COLO668 (cell line): ENCODE data around the gene IL22RA1.

Source experiments
- DNase-seq: peaks from one replicate; lab custom pipeline; 2025; ENCODE audit not compliant: unreplicated experiment; lab: John Stamatoyannopoulos, UW

IL22RA1 gene

DNA sequence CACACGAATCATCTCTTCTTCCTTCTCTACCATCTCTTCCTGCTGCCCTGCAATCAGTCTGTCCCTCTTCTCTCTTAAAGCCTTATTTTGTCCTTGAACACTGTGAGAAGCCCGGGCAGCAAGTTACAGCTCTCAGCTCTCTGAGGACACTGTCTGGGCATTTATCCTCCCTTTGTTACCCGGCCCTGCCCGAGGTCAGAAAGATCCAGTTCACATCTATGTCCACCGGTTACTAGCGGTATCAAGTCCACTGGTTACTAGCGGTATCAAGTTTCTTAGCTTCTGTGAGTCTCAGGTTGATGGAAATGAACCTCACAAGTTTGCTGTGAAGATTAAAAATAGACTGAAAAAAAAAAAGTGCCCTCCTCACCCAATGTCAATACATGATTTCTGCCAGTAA is 25.3 kb upstream of the IL22RA1 start:
- DNase-seq = no peak

DNA sequence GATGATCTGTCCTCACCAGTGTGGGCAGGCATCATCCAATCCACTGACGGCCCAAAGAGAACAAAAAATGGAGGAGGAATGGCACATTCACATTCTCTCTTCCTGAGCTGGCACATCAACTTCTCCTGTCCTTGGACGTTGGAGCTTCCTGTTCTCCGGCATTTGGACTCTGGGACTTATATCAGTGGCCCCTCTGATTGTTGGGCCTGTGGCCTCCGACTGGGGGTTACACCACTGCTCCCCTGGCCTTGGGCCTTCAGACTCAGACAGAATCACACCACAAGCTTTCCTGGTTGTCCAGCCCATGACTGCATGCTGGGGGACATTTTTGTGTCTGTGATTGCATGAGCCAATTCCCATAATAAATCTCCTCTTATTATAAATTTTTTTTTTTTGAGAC is 24.1 kb upstream of the IL22RA1 start:
- DNase-seq = no peak

DNA sequence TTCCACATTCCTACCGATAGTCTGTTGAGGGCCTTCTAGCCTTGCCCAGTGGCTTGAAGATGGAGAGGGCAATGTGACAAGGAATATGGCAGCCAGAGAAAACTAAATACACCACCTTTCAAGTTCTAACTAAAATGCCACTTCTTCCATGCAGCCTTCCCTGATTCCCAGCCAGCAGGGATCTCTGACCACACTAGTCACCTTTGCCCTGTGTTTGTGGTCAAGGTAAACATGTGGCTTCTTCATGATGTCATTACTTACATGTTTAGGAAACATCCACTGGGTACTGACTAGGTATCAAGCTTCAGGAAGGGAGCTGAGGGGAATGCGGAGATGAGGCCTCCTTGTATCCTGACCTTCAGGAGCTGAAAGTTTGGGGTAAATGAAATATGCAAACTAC is 22.6 kb upstream of the IL22RA1 start:
- DNase-seq = no peak

DNA sequence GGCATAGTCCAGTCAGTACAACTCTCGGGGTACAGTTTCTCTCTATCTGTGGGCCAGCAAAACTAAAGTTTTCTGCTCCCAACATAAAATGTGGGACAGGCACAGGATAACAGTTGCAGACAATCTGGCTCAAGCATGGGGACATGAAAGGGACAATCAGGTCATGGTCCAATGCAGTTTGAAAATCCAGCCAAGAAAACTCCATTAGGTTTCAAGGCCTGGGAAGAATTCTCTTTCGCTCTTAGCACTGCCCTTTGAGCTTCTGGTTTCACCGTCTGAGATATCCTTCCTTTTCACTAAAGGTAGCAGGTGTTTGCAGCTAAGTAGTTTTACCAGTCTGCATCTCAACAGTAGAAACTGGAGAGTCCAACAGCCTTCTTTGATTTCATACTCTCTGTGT is 21.1 kb upstream of the IL22RA1 start:
- no peak for DNase-seq

DNA sequence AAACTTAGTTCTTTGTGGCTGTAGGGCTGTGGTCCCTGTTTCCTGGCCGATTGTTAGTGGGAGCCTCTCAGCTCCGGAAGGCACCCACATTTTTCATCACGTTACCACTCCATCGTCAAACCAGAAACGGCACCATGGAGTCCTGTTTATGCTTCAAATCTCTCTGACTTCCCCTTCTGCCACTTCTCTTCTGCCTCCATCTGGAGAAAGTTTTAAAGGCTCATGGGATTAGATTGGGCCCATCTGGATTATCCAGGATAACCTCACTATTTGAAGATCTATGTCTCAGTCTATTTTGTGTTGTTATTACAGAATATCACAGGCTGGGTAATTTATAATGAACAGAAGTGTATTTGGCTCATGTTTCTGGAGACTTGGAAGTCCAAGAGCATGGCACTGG is 19.3 kb upstream of the IL22RA1 start:
- DNase-seq = no peak

DNA sequence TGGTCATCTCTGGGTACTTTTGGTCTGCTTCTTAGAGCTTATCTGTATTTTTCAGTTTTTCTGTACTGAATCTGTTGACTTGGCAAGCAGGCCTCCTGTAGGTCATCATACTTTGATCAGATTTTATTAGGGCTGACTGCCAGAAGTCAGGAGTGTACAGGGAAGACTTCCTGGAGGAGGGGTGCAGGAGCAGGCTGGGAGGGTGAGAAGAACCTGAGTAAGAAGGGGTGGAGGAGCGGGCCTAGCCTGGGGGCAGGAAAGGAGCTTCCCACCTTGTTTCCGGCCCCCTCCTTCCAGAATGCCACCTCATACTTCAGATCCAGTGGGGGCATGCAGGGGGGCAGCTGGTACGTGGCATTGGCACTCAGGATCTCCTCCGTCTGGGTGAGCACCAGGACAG is 18.3 kb upstream of the IL22RA1 start:
- no peak for DNase-seq

DNA sequence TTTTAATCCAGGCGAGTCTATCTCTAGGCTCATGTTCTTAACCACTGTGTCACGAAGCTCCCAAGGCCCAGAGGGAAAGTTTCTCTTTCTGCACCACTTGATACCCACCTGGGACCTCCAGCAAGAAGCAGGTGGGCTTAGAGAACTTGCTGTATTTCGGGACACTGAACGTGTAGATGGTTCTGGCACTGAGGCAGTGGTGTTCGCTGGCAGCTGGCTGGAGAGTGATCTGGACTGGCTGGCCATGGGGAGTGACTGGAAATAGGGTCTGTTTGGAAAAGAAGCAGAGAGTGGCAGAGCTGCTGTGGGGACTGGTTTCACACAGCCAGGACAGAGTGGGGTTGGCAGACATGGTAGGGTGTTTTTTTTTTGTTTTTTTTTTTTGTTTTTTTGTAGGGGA is 16.4 kb upstream of the IL22RA1 start:
- no peak for DNase-seq

DNA sequence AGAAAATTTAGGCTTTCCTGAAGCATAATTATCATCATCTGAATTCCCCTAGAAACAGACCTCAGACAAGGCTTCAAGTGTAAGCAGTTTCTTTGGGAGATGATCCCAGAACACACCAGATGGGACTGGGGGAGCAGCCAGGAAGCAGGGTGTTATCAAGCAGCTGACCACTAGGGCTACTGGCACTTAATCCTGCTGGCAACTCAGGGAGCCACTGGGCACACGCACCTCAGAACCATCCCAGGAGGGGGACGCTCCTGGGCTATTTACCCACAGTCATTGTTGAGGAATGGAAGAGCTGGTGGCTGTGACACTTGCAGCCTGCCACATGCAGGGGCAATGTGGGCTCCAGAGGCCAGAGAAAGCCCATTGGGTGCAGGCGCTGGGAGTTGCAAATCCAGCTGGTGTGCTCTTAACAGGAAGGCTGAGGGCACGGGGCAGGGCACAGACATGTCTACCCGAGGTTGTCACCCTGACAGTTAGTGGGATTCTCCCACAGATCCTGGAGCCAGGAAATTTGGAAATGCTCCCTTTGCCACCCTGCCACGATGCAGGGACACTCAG is 15.1 kb upstream of the IL22RA1 start:
- no peak for DNase-seq

DNA sequence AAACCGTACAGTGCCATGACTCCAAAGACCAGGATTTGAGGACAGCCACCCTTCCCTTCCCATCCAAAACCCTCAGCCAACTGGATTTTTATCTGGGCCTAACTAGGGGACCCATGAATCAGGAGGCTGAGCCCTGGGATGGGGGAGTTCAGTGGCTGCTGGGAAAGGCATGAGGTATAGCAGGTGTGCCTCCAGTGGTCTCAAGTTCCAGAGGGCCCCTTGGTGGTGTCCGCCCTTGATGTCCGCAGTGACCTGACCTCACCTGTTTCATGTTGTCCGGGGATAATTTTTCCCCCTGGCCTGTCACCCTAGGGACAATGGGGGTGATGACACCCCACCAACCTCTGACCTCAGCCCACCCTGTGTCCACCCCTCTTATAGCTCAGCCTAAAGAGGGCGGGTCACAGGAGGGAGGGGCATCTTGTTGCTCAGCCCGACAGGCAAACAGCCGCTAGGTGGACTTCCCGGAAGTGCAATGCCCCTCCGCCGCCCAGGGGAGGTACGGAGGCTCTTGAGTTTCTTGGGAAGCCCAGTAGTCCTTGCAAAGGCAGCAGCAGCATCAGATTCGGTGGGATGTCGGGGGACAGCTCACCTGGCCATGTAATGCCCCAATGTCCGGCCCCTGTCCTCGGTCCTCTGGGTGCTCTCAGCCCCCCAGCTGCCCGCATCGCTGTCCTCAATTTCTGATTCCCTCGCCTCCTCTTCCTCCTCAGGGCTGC is 13.8 kb upstream of the IL22RA1 start:
- no peak for DNase-seq

DNA sequence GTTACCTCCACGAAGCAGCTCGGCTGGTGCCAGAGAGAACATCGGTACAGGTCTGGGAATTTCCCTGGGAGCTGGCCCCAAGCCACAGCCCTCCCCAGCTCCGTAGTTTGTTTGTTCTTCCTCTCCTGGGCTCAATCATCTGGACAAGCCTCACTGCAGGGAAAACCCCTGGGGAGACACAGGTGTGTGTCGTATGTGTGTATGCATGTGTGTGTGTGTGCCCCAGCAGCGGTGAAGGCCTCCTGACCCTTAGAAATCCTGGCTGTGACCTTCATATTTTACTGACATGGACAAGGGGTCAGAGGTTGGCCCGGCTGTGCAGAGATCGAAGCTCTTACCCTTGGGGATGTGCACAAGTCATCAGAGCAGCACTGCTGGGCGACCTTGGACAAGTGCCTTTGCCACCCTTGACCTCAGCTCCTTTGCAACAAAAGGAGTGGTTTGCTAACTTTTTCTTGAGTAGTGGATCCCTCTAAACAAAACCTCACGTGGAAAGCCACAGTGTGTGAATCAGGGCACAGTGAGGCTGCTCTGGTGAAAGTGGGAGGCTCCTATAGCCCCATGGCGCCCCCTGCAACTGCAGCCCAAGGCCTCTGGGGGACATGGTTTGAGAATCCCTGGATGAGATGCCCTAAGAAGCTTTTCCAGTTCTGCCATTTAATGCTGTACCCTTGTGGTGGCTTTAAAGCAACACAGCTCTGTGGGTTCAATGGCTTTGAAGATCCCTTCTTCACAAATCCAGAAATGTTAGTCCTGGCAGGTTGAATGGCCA is 12.3 kb upstream of the IL22RA1 start:
- peak; percentile 94 for DNase-seq

DNA sequence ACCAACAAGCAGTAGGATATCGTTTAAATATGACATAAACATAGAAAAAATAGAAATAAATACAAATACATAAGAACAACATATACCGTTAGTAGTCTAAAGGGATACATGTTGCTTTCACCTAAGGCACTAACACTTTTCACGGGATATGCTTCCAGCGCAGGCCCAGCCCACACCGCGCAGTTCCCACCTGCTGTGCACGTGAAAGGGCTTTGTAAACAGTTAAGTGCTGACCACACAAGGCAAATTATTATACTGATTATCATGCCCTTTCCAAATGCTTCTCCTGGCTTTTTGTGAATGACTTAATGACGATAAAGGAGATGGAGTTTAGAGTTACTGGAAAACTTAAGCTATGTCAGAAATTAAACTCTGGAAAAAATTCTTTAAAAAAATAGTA is 11.3 kb upstream of the IL22RA1 start:
- peak; percentile 93 for DNase-seq

DNA sequence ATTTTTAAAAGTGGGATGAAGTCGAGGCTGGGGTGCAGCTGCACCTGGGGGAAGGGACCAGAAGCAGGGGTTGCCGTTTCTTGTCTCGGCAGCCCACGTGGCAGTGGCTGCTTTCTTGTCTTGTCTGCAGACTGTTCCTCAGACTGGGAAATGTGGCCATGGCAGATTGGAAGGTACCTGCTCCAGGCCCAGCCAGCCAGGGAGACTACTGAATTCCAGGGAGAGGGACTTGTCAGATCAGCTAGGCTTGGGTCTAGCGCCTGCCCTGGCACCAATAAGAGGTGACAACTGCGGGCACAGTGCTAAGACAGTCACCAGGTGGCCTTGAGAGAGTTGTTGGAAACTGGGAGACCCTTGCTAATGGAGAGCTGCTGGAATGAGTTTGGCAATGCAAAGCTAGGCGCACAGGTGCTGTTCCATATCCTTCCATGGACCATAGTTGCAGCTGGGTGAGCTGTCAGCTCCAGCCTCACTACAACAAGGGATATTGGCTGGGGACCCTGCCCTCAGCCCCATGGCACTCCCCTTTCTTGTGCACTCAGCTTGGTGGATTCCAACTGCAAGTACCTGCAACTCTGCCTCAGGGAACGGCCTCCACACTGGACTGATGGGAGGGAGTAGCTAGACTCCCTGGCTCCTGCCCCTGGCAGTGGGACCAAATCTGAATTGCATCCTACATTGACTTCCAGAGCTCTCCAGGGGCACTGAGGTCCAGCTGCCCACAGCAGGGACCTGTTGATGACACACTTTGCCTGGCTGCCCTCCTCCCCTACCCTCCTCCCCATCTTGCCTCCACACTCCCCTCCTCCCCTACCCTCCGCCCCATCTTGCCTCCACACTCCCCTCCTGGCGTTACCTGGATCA is 9.9 kb upstream of the IL22RA1 start:
- no peak for DNase-seq

DNA sequence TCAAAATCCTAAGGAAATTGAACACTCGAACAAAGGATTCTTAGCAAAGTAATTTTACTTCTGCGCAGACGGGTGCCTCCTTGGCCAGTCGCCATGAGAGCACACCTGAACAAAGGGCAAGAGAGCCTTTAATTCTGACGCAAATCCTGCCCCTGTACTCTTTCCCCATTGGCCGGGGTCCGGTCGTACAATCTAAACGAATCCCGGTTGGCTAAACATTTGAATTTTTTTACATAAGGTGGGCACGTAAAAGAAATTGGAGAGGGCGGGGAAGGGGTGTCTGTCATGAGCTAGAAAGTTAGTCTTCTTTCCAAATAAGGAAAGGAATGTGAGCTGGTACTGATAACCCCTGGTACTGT is 8.2 kb upstream of the IL22RA1 start:
- no peak for DNase-seq

DNA sequence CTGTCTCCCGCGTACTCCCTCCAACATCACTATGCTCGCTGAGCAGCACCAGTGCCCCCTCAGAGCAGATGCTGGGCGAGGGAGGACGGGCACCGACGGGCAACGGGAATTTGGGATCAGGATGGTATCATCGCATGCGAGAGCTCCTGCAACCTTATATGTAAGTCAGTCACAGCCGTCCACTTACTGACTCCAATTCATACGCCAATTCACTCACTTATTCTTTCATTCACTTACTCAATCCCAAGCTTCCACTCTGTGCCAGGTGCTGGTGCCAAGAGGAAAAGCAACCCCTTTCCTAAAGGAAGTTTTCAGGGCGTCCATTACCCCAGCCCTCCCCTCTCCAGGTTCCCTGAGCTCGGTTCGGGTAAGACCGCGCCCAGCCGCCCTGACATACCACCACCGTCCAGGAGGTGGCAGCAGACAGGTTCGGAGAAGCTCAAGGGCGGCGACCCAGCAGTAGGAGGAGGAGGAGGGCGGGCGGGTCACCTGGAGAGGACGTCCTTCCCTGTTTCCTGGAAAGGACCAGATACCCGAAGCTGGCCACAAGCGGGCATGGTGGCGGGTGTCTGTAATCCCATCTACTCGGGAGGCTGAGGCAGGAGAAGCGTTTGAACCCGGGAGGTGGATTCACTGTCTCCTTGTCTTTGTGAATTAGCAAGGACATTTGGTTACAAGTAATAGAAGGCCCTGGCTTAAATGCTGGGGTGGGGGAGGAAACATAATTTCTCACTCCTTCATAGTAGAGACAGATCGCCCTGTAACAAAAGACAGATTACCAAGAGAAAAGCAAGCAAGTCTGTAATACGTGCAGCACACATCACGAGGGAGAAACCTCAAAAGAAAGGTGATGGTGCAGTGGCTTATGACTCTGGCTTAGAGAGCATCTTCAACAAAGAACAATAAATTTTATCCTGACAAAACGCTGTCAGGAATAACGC is 7.6 kb upstream of the IL22RA1 start:
- peak; percentile 95 for DNase-seq

DNA sequence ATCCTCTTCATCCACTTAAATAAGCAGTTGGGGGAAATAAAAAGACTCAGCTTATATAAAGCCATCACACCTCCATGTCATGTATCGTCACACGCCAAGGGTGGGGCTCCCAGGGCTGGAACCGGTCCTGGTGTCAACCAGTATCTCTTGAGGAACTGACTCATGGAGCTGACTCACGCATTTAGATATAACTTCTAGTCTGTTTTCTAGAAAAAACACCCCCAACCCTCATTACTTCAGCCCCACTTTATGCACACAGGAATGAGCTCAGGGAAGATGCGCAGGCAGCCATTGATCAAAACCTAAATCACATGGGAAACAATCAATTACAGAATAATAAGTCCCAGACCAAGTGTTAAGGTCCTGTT is 6.9 kb upstream of the IL22RA1 start:
- DNase-seq = no peak

DNA sequence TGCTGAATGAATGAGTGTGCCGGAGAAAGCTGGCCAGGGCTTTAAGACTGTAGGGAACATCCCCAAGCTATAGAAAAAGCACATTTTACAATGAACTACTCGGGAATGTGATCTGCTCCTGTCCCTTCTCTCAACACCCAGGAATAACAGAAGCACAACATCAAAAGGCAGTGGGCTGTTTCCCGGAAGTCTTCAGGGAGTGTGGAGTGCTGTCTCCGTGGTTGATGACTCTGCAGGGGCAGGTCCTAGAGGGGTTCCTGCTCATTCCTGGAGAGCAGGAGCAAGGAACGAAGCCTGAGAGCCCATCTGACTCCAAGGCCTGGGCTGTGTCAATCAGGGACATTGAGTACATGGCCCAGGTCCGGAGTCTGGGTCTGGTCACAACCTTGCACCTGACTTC is 4.9 kb upstream of the IL22RA1 start:
- no peak for DNase-seq

DNA sequence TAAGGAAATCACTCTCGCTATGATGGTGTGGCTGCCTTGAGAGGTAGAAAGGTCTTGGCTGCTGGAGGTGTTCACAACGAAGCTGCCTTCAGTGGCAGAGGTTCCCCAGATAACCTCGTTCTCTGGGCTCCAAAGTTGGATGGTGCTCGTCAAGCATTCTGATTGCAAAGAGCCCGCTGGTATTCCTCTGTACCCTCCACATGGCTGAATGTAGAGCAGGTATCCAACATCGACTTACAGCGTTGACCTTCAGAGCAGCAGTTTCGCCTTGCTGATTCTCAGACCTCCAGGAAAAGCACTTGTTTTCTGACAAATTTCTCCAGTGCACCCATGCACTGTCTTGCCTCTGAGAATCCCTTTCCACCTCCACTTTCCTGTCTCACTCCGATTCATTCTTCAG is 4.3 kb upstream of the IL22RA1 start:
- no peak for DNase-seq

DNA sequence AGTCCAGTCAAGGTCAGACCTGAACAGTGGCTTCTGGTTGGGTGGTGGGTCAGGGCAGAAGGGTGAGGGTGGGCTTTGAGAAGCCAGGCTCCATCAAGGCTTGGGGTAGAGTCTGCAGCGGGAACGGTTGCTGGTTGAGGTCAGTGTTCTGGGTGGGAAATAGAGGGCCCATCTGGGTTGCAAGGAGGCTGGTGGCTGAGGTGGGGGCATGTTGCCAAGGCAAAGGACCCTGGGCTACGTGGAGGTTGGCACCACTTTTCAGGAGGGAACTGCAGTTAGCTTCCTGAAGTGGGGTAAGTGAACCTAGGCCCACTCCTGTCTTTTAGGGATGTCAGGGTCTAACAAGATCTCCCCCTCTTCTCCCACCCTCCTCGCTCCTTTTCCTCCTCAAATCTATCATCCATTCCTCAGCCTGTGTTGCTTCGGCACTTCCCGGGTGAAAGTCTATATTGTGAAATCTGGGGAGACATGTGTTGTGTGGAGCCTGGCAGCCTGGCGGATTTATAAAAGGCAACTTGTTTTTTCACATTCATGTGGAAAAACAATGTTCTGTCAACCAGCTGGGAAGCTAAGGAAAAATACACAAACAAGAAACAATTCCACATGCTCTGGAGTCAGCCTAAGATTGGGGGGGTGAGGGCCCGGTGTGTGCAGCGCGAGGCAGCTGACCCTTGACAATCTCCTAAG is 1.5 kb downstream of the IL22RA1 start:
- DNase-seq = no peak

DNA sequence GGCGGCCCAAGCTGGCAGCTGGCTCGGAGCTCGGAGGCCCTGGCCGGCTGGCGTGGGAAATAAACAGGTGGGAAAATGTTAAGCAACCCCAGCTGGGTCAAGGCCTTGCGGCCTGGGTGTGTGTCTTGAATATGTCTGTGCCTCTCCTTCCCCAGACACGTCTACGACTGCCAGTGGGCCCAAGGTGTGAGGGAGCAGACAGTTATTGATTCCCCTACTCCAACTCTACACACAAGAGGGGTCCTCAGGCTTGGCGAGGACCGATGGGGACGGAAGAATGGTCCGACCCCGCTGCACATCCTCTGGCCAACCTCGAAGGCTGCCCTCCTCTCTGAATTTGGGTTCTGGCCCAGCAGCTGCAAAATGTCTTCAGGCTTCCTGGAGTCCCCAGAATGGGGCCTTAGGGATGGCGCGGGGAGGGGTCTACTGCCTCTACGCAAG is 2.2 kb downstream of the IL22RA1 start:
- DNase-seq = no peak

DNA sequence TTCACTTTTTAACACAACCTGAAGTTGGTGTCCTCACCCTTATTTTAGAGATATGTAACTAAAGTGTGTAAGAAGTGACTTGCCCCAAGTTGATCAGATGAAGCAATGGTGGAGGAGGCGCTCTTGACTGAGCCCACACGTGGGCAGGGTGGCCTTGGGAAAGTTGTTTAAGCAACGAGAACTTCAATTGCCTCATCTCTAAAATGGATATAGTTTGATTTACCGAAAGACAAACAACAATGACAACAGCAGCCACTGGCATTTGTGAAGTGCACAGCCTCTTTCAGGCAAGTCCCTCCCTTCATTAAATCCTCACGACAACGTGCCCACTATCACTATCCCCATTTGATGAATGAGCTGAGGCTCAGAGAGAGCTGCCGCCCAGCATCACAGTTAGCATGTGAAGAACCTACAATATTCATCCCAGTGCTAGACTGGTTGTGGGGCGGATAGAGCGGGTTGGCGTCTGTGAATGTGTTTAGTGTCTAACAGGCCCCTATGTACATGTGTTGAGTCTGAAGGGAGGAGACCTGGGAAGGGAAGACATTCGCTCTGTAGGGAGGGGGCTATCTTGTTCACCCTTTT is 3.0 kb downstream of the IL22RA1 start:
- DNase-seq = no peak
